H1 (cell line): Measurements from ENCODE around the gene C2orf66. TPM values are rescaled to one million over a fixed set of nuclear protein-coding genes. Genes with fewer than 3 reads are reported as not detected.

Experiments used
- CTCF ChIA-PET: fragments of 300-600 bp; sonication (Branson Sonifier 250); formaldehyde crosslinking; loops from one replicate; lab custom pipeline; 2021; ENCODE audit not compliant: partially characterized antibody; lab: Charles Lee
- POLR2A ChIA-PET: fragments of 300-600 bp; sonication (Branson Sonifier 250); formaldehyde crosslinking; loops from one replicate; lab custom pipeline; 2021; ENCODE audit warnings: inconsistent platforms; ENCODE audit not compliant: partially characterized antibody; lab: Charles Lee
- DNase-seq, 2 experiments: peaks; one replicate each; pipeline versions ENCODE4 v3.0.0 to v3.0.0-alpha.2; 2010 to 2022; ENCODE audit warnings: low spot score in 2 of 2, low read depth in 1 of 2, mixed read lengths in 1 of 2
- FAIRE-seq: peaks from 2 replicates; lab custom pipeline; 2011; peaks lifted over from hg19 to GRCh38; lab: Jason Lieb, UNC
- H2AFZ ChIP-seq: 2 replicates; pipeline ENCODE4 v1.8.1; 2012; ENCODE audit warnings: low read length, inconsistent platforms
- H2AK5ac ChIP-seq: 2 replicates; pipeline ENCODE4 v1.6.1; 2013; ENCODE audit warnings: low read depth, low read length
- H2BK120ac ChIP-seq: replicated peaks from 2 replicates; pipeline ENCODE3; 2013; ENCODE audit warnings: low read depth, low read length, inconsistent platforms
- H2BK12ac ChIP-seq: 2 replicates; pipeline ENCODE4 v1.6.1; 2013; ENCODE audit warnings: low read depth, low read length
- H2BK15ac ChIP-seq: 2 replicates; pipeline ENCODE4 v1.6.1; 2013; ENCODE audit warnings: low read length
- H2BK20ac ChIP-seq: 2 replicates; pipeline ENCODE4 v1.6.1; 2013; ENCODE audit warnings: low read length
- H2BK5ac ChIP-seq: 2 replicates; pipeline ENCODE4 v1.6.1; 2013; ENCODE audit warnings: low read depth, low read length
- H3K14ac ChIP-seq: 2 replicates; pipeline ENCODE4 v1.6.1; 2013; ENCODE audit warnings: inconsistent platforms; ENCODE audit not compliant: insufficient read length
- H3K18ac ChIP-seq: 2 replicates; pipeline ENCODE4 v1.6.1; 2013; ENCODE audit warnings: low read length; ENCODE audit errors: extremely low read depth
- H3K23ac ChIP-seq: 2 replicates; pipeline ENCODE4 v1.6.1; 2013; ENCODE audit warnings: inconsistent platforms; ENCODE audit not compliant: insufficient read length
- H3K23me2 ChIP-seq: 2 replicates; pipeline ENCODE4 v1.6.1; 2013; ENCODE audit warnings: low read depth, low read length
- H3K27ac ChIP-seq: 2 replicates; pipeline ENCODE4 v1.6.1; 2011; ENCODE audit warnings: low read depth, low read length, inconsistent platforms
- H3K27me3 ChIP-seq, 4 experiments: replicated peaks in 1 of 4; 1 replicate in 1 of 4; 2 replicates in 3 of 4; pipeline versions ENCODE4 v1.6.1 to v1.8.1; 2011 to 2013; ENCODE audit warnings: low read length in 3 of 4, mild to moderate bottlenecking in 3 of 4, inconsistent platforms in 2 of 4, mixed read lengths in 2 of 4, moderate library complexity in 1 of 4; ENCODE audit not compliant: control insufficient read depth in 3 of 4, insufficient read depth in 3 of 4; ENCODE audit errors: extremely low read depth in 1 of 4
- H3K36me3 ChIP-seq, 4 experiments: 2 replicates each; pipeline versions ENCODE4 v1.6.1 to v1.8.1; 2011 to 2013; ENCODE audit warnings: mild to moderate bottlenecking in 4 of 4, low read length in 3 of 4, moderate library complexity in 2 of 4, control low read depth in 1 of 4, inconsistent platforms in 1 of 4; ENCODE audit not compliant: insufficient read depth in 4 of 4, control insufficient read depth in 2 of 4
- H3K4ac ChIP-seq: replicated peaks from 2 replicates; pipeline ENCODE3; 2013; ENCODE audit warnings: low read length, low read depth, mixed read lengths, inconsistent platforms; ENCODE audit not compliant: insufficient read length
- H3K4me1 ChIP-seq, 4 experiments: replicated peaks in 1 of 4; 1 replicate in 1 of 4; 2 replicates in 3 of 4; pipeline versions ENCODE4 v1.6.1 to v1.8.1; 2011 to 2013; ENCODE audit warnings: low read length in 3 of 4, inconsistent platforms in 2 of 4, mixed read lengths in 1 of 4; ENCODE audit not compliant: insufficient read depth in 4 of 4, control insufficient read depth in 3 of 4
- H3K4me2 ChIP-seq, 2 experiments: 2 replicates each; pipeline versions ENCODE4 v1.6.1 to v1.8.1; 2011 to 2013; ENCODE audit warnings: low read depth in 2 of 2, low read length in 2 of 2, control low read depth in 1 of 2, inconsistent platforms in 1 of 2, mild to moderate bottlenecking in 1 of 2; ENCODE audit not compliant: insufficient read depth in 1 of 2
- H3K4me3 ChIP-seq, 4 experiments: fragments of 200-600, 300-600 bp in 1 of 4; sonication (generic), shearing (Covaris generic), sonication (Bioruptor Twin) in 1 of 4; 2 replicates each; pipeline versions ENCODE4 v1.5.1 to v1.8.1; 2011 to 2016; ENCODE audit warnings: low read length in 4 of 4, low read depth in 3 of 4, control low read depth in 2 of 4, inconsistent platforms in 2 of 4, mild to moderate bottlenecking in 2 of 4, mixed read lengths in 1 of 4, moderate library complexity in 1 of 4; ENCODE audit not compliant: insufficient read depth in 2 of 4; ENCODE audit errors: extremely low read depth in 1 of 4
- H3K56ac ChIP-seq: replicated peaks from 2 replicates; pipeline ENCODE3; 2013; ENCODE audit warnings: low read depth, mild to moderate bottlenecking, mixed read lengths, low read length, inconsistent platforms; ENCODE audit not compliant: insufficient read length
- H3K79me1 ChIP-seq: 2 replicates; pipeline ENCODE4 v1.6.1; 2013; ENCODE audit warnings: low read depth, low read length, control low read depth
- H3K79me2 ChIP-seq, 2 experiments: 2 replicates each; pipeline versions ENCODE4 v1.6.1 to v1.8.1; 2012 to 2013; ENCODE audit warnings: low read length in 2 of 2, mild to moderate bottlenecking in 2 of 2, inconsistent platforms in 1 of 2; ENCODE audit not compliant: insufficient read depth in 2 of 2, control insufficient read depth in 1 of 2
- H3K9ac ChIP-seq, 4 experiments: replicated peaks in 1 of 4; 1 replicate in 1 of 4; 2 replicates in 3 of 4; pipeline versions ENCODE4 v1.6.1 to v1.8.1; 2011 to 2013; ENCODE audit warnings: low read depth in 3 of 4, low read length in 3 of 4, control low read depth in 2 of 4, mild to moderate bottlenecking in 2 of 4, moderate library complexity in 2 of 4, inconsistent platforms in 1 of 4; ENCODE audit errors: extremely low read depth in 1 of 4
- H3K9me3 ChIP-seq, 2 experiments: 2 replicates each; pipeline versions ENCODE4 v1.6.1 to v1.8.1; 2012 to 2013; ENCODE audit warnings: mild to moderate bottlenecking in 2 of 2, moderate library complexity in 2 of 2, control low read depth in 1 of 2, inconsistent platforms in 1 of 2, low read depth in 1 of 2, low read length in 1 of 2, mixed read lengths in 1 of 2; ENCODE audit not compliant: insufficient read depth in 2 of 2
- H4K20me1 ChIP-seq, 2 experiments: replicated peaks in 1 of 2; 2 replicates each; pipeline versions ENCODE3 to v1.8.1; 2011 to 2013; ENCODE audit warnings: inconsistent platforms in 2 of 2, low read length in 2 of 2, mild to moderate bottlenecking in 1 of 2; ENCODE audit not compliant: insufficient read depth in 2 of 2, control insufficient read depth in 1 of 2
- H4K5ac ChIP-seq: 2 replicates; pipeline ENCODE4 v1.6.1; 2013; ENCODE audit warnings: low read length, low read depth, mixed read lengths, inconsistent platforms; ENCODE audit not compliant: insufficient read length
- H4K8ac ChIP-seq: 2 replicates; pipeline ENCODE4 v1.8.0; 2013; ENCODE audit warnings: mild to moderate bottlenecking, moderate library complexity, low read length, inconsistent platforms; ENCODE audit not compliant: insufficient read depth; ENCODE audit errors: extremely low read depth
- H4K91ac ChIP-seq: replicated peaks from 2 replicates; pipeline ENCODE3; 2013; ENCODE audit warnings: low read length, mixed read lengths, inconsistent platforms; ENCODE audit not compliant: insufficient read length
- CEBPB ChIP-seq: IDR thresholded peaks from 2 replicates; pipeline ENCODE4 v1.6.1; 2012; ENCODE audit warnings: low read depth, low read length
- CREB1 ChIP-seq: IDR thresholded peaks from 2 replicates; pipeline ENCODE4 v1.6.1; 2012; ENCODE audit warnings: inconsistent platforms
- MAX ChIP-seq: IDR thresholded peaks from 2 replicates; pipeline ENCODE4 v1.6.1; 2012; ENCODE audit warnings: inconsistent platforms
- NRF1 ChIP-seq: IDR thresholded peaks from 2 replicates; pipeline ENCODE4 v1.6.1; 2011; ENCODE audit warnings: mild to moderate bottlenecking, low read depth, low read length, improper control_type of control experiment
- SAP30 ChIP-seq: fragments of 300-600 bp; sonication (generic); IDR thresholded peaks from 2 replicates; pipeline ENCODE4 v1.7.1; 2012; ENCODE audit warnings: low read length, moderate library complexity, mild to moderate bottlenecking, inconsistent platforms; ENCODE audit not compliant: insufficient read depth, insufficient replicate concordance
- TAF1 ChIP-seq: IDR thresholded peaks from 2 replicates; pipeline ENCODE4 v1.6.1; 2011; ENCODE audit warnings: mild to moderate bottlenecking, low read depth, low read length
- YY1 ChIP-seq: IDR thresholded peaks from 2 replicates; pipeline ENCODE4 v1.6.1; 2011; ENCODE audit warnings: low read depth, mild to moderate bottlenecking, low read length
- WGBS, 2 experiments: shearing (Covaris generic) in 1 of 2; methylation state at CpG; one replicate each; pipeline versions ENCODE4 v1.1.6 to v1.1.7; 2013 to 2015; ENCODE audit warnings: low lambda C conversion rate in 2 of 2, mixed read lengths in 2 of 2, inconsistent platforms in 1 of 2, low coverage in 1 of 2, missing lambda C conversion rate in 1 of 2; ENCODE audit not compliant: insufficient replicate concordance in 2 of 2, insufficient coverage in 1 of 2, insufficient read length in 1 of 2; ENCODE audit errors: extremely low coverage in 1 of 2, missing lambda C conversion rate in 1 of 2; 5-methylcytosine and 5-hydroxymethylcytosine counted together
- polyA plus RNA-seq, 7 experiments: library from polyadenylated mRNA; depleted of rRNA in 3 of 7; stranded (reverse) in 5 of 7; unstranded in 2 of 7; fragments of >200 nt in 5 of 7; fragments of 200-250 nt in 2 of 7; gene quantifications; 1 replicate in 5 of 7; 2 replicates in 1 of 7; 4 replicates in 1 of 7; pipeline versions ENCODE4 v1.2.1 to v1.2.3, GENCODE V29; 2011 to 2013; ENCODE audit warnings: missing spikeins in 2 of 7, mixed read lengths in 2 of 7
- total RNA-seq: library from RNA; stranded (reverse); fragmentation: NEBNext Ultra II Directional; extraction: Animal tissue kit (Norgen Biotek cat#: 25700); gene quantifications from 2 replicates; pipeline ENCODE4 v1.2.1, GENCODE V29; 2021

The C2orf66 gene
- total and polyA plus RNA-seq, 2 of the 8 experiments (the other 6 are each of a cell fraction or from before 2014, with no cell fraction given), result not detected

DNA sequence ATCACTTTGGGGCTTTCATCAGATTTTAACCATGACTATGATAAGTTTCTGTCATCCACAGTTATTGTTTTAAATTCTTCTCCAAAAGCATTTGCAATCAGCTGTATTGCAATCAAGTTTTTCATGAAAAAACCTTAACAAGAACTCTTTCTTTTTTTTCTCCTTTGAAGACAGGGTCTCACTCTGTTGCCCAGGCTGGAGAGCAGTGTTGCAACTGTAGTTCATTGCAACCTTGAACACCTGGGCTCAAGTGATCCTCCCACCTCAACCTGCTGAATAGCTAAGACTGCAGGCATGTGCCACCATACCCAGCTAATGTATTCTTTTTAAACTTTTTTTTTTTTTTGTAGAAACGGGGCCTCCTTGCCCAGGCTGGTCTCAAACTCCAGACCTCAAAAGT lies 45.5 kb upstream of the C2orf66 start:
- Histone ChIP-seq H4K20me1 (no peaks in the 10 kb centered on the region), H3K14ac (no peak overlapping the region), H3K9ac (no peak overlapping the region), H3K9me3 (no peaks in the 10 kb centered on the region), H3K27ac (no peak overlapping the region), H3K18ac (no peak overlapping the region), H2AFZ (no peak overlapping the region), H2BK15ac (no peak overlapping the region), H3K23ac (no peak overlapping the region), H2AK5ac (no peak overlapping the region), H2BK20ac (no peak overlapping the region), H2BK120ac (no peak overlapping the region), H3K4me2 (no peak overlapping the region), H3K4me3 (no peak overlapping the region), H3K23me2 (no peaks in the 10 kb centered on the region; the same call in 1 of the 2 replicates), H3K56ac (no peak overlapping the region), H4K5ac (no peak overlapping the region), H3K79me1 (no peaks in the 10 kb centered on the region), H3K36me3 (peaks cover 0 to 12% (median 0%) of the 10 kb centered on the region in 4 experiments; a peak in 1 of 8 replicates), H3K4me1 (no peaks in the 10 kb centered on the region), H3K79me2 (no peaks in the 10 kb centered on the region), H3K4ac (no peak overlapping the region), H4K91ac (no peak overlapping the region), H4K8ac (no peak overlapping the region), H2BK5ac (no peak overlapping the region), H2BK12ac (no peak overlapping the region), H3K27me3 (no peaks in the 10 kb centered on the region)
- WGBS, 2 experiments, result 80% methylated on average over 1 of the region's 1 CpG; no CpG with 5 or more reads in 1 of the 2 experiments
- CTCF ChIA-PET, result interaction anchor here (0.6 to 0.7 kb wide), 2 partner anchors 29 to 210 kb away, joined by 4 to 5 read pairs; no protein-coding TSS in a partner anchor
- FAIRE-seq, result no peak
- TF ChIP-seq CREB1 (no peak), SAP30 (no peak), CEBPB (no peak), TAF1 (no peak), NRF1 (no peak), YY1 (no peak), MAX (no peak)
- POLR2A ChIA-PET, result interaction anchor here (1.0 kb wide), 1 partner anchor 9 kb away, joined by 4 read pairs; no protein-coding TSS in a partner anchor
- no peak for DNase-seq
